ENCODE data around the gene AURKAIP1.

DNA sequence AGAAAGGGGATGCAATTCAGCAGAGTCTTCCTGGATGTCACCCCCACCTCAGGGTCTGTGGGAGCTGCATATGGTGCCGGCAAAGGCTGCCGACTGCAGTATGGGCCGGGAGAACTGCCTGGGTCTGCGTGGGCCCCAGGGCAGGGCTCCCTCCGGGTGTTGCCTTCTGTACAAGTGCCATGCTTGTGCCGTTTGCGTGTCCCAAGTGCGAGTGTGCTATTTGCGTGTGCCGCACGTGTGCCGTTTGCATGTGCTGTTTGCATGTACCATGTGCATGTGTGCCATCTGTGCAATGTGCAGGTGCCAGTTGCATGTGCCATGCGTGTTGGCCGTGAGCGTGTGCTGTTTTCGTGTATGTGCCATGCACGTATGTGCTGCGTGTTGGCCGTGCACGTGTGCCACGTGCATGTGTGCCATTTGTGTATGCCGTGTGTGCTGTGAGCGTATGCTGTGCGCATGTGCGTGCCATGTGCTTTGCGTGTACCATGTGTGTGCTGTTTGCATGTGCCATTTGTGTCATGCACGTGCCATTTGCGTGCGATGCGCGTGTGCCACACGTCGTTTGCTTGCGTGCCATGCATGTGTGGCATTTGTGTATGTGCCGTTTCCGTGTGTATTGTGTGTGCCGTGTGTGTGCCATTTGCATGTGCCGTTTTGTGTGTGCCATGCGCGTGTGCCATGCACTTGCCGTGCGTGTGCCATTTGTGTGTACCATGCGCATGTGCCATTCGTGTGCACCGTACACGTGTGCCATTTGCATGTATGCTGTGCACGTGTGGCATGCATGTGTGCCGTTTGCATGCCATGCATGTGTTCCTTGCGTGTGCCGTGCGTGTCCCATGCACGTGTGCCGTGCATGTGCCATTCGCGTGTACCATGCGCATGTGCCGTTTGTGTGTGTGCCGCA, 45.5 kb downstream of the AURKAIP1 start:
- no peak for TF ChIP-seq POLR2A (IDR thresholded peaks at IDR 0.05)
- TF ChIP-seq, protein P1, sequence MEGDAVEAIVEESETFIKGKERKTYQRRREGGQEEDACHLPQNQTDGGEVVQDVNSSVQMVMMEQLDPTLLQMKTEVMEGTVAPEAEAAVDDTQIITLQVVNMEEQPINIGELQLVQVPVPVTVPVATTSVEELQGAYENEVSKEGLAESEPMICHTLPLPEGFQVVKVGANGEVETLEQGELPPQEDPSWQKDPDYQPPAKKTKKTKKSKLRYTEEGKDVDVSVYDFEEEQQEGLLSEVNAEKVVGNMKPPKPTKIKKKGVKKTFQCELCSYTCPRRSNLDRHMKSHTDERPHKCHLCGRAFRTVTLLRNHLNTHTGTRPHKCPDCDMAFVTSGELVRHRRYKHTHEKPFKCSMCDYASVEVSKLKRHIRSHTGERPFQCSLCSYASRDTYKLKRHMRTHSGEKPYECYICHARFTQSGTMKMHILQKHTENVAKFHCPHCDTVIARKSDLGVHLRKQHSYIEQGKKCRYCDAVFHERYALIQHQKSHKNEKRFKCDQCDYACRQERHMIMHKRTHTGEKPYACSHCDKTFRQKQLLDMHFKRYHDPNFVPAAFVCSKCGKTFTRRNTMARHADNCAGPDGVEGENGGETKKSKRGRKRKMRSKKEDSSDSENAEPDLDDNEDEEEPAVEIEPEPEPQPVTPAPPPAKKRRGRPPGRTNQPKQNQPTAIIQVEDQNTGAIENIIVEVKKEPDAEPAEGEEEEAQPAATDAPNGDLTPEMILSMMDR (IDR thresholded peaks at IDR 0.05), result no peak
- TF ChIP-seq EP300 (IDR thresholded peaks at IDR 0.05), result no peak

Data from stomach (tissue), 4 donors.